ENCODE measurements around the gene SMYD5.

DNA sequence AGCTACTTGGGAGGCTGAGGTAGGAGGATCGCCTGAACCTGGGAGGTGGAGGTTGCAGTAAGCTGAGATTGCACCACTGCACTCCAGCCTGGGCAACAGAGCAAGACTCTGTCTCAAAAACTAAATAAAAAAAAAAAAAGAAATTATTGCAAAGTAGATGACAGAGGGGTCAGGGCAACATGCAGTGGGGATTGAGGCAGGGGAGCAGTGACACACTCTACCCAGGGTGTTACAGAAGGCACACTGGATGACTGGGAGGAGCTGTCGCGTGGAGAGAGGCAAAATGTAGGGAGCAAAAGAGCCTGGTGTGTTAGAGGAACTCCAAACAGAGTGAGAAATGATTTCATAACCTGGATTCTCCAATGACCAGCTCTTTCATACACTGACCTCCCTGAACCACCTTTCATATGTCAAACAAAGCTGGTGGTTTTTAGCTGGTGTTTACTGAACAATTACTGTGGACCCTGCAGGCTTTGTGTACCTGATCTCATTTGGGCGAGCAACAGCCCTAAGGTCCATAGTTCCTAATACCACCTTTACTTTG, 48.1 kb downstream of the SMYD5 start:
- no peak for TF ChIP-seq POLR2AphosphoS5 (IDR thresholded peaks at IDR 0.05; ENCODE audit: control insufficient read depth, insufficient read depth, low read depth, low read length)
- no peak for TF ChIP-seq FOSL1 (tag; conservative IDR thresholded peaks at IDR 0.05)
- no peak for TF ChIP-seq NFRKB (IDR thresholded peaks at IDR 0.05; ENCODE audit: low read depth)
- TF ChIP-seq NBN (IDR thresholded peaks at IDR 0.05; ENCODE audit: low read depth), result no peak

Measured in K562 (cell line).